Thyroid gland (tissue), 4 donors: ENCODE data around the gene LCN15.

Source experiments
- CTCF ChIP-seq, 6 experiments: fragments of 200-600 bp in 3 of 6; fragments of 450-650 bp in 3 of 6; sonication (generic) in 3 of 6; IDR thresholded peaks; one replicate each; pipeline ENCODE4 v1.5.1; 2016 to 2019; ENCODE audit warnings: antibody characterized with exemption in 6 of 6, mild to moderate bottlenecking in 2 of 6, inconsistent platforms in 1 of 6, moderate library complexity in 1 of 6
- POLR2A ChIP-seq, 2 donors: fragments of 450-650 bp; IDR thresholded peaks; one replicate each; pipeline ENCODE4 v1.6.1; 2017; ENCODE audit warnings: antibody characterized with exemption in 2 of 2, mild to moderate bottlenecking in 2 of 2, moderate library complexity in 1 of 2

- TF ChIP-seq CTCF (IDR thresholded peaks at IDR 0.05), result no peak
- TF ChIP-seq POLR2A (IDR thresholded peaks at IDR 0.05), result no peak
These were observed 34.4 kb downstream of the LCN15 start for GRCh38 chr9:136729926-136730325.
